ENCODE measurements around the gene CNTNAP5.
"Not testable (repeated sequence)": the region's sequence is repeated elsewhere in the genome, so short reads cannot be mapped to it uniquely, and the experiment has no call there.

CNTNAP5 gene

DNA sequence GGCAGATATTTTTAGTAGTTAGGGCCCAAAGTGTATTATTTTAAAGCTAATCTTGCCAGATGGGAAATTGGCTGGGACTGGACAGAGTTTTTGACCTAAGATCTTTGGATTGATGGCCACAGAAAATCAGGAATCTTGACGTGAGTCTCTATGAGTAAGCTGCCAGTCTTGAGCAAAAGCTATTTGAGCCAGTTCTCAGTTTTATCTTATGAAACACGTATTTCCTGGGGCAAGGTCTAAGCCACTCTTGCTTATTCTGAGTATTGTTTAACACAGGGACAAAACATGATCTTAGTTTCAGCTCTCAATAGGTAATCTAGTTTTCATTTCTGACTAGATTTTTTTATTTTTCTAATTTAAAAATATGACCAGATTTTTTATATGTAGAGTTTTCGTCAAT is 329.4 kb downstream of the CNTNAP5 start:
- no peak overlapping the region for H3K27ac ChIP-seq
- TF ChIP-seq, protein P1, sequence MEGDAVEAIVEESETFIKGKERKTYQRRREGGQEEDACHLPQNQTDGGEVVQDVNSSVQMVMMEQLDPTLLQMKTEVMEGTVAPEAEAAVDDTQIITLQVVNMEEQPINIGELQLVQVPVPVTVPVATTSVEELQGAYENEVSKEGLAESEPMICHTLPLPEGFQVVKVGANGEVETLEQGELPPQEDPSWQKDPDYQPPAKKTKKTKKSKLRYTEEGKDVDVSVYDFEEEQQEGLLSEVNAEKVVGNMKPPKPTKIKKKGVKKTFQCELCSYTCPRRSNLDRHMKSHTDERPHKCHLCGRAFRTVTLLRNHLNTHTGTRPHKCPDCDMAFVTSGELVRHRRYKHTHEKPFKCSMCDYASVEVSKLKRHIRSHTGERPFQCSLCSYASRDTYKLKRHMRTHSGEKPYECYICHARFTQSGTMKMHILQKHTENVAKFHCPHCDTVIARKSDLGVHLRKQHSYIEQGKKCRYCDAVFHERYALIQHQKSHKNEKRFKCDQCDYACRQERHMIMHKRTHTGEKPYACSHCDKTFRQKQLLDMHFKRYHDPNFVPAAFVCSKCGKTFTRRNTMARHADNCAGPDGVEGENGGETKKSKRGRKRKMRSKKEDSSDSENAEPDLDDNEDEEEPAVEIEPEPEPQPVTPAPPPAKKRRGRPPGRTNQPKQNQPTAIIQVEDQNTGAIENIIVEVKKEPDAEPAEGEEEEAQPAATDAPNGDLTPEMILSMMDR (IDR thresholded peaks at IDR 0.05): no peak
- TF ChIP-seq ZFX (IDR thresholded peaks at IDR 0.05; ENCODE audit: borderline replicate concordance): no peak

DNA sequence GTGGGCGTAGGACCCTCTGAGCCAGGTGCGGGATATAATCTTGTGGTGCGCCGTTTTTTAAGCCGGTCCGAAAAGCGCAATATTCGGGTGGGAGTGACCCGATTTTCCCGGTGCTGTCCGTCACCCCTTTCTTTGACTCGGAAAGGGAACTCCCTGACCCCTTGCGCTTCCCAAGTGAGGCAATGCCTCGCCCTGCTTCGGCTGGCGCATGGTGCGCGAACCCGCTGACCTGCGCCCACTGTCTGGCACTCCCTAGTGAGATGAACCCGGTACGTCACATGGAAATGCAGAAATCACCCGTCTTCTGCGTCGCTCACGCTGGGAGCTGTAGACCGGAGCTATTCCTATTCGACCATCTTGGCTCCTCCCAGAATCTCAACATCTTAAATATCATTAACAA is 336.9 kb downstream of the CNTNAP5 start:
- H3K27ac ChIP-seq: not testable (repeated sequence)

DNA sequence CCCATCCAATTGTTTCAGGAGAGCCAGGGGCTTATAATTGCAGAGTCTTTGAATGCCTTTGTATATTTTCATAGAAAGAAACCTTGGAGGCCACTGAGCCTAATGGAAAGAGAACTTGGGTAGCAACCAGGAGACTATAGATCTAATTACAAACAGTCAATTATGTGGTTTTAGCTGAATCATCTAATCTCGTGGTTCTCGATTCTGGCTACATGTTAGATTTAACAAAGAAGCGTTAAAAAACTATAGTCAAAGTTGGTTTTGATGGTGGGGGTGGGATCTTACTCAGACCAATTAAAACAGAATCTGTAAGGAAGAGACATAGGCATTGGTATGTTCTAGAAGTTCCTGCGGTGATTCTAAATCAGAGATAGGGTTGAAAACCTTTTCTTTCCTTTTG is 344.1 kb downstream of the CNTNAP5 start:
- no peak overlapping the region for H3K27ac ChIP-seq
- no peak for TF ChIP-seq ZFX (IDR thresholded peaks at IDR 0.05; ENCODE audit: borderline replicate concordance)
- TF ChIP-seq, protein P1 (IDR thresholded peaks at IDR 0.05): no peak

DNA sequence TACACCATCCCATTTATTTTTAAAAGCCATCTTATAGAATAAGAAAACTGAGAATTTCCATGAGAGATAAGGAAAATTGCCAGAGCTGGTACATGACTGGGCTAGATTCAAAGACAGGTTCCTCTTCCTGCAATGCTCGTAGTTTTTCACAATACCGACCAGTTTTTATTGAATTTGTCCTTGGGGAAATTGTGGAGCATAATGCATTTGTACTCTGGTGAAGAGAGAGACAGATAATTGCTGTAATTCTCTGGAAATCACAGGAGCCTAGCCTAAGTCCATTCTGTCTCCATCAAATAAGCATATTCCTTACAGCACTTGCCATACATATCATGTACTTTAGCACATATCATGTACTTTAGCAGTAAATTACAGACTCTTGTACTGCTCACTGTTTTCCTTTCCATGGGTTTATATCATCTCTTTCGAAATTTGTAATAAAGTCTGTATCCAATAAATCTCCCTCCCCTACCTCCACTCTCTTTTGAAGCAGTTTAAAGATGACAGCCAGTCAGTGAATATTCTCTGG is 355.2 kb downstream of the CNTNAP5 start:
- no peak overlapping the region for H3K27ac ChIP-seq
- TF ChIP-seq, protein P1 (IDR thresholded peaks at IDR 0.05): no peak
- no peak for TF ChIP-seq ZFX (IDR thresholded peaks at IDR 0.05; ENCODE audit: borderline replicate concordance)

DNA sequence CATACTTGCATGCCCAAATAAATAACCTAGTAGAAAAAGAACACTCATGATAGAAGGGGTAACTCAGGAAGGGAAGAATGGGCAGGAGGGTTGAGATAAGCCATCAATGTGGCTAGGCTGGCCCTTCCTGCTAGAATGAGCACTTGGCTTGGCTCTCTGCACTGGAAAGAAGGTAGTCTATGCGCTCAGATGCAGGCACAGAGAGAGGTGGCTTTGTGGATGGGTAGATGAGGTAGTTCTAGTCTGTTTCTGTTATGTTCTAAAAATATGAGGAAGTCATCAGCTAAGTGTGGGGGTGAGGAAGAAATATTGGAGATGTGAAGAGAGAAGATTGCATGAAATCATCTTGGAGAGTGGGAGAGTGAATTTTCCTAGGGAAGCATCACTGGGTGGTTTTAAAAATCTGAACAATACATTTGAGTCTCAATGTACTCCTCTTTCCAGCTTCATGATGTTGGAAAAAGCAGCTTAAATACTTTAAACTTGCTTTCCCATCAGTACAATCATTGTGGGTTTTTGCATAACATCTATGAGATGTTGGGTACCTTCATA is 357.1 kb downstream of the CNTNAP5 start:
- no peak overlapping the region for H3K27ac ChIP-seq
- TF ChIP-seq ZFX (IDR thresholded peaks at IDR 0.05; ENCODE audit: borderline replicate concordance): no peak
- TF ChIP-seq, protein P1 (IDR thresholded peaks at IDR 0.05): no peak

DNA sequence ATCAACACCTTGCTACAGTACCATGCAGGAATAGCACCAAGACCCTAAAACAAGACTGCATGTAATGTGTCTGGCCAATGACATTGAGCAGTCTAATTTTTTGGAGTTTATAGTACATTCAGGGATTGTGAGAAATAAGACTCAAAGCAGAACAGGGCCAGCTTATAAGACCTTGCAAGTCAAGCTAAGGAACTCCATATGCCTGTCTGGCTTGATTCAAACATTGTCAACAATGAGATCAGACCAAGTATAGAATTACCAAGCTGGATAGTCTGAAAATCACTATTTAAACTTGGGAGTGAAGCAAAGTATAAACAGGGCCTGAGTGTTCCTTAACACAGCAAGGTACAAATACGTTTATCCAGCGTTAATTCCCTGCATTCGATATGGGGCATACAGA is 370.9 kb downstream of the CNTNAP5 start:
- TF ChIP-seq, protein P1 (IDR thresholded peaks at IDR 0.05): no peak
- no peak for TF ChIP-seq ZFX (IDR thresholded peaks at IDR 0.05; ENCODE audit: borderline replicate concordance)
- H3K27ac ChIP-seq: no peak overlapping the region

DNA sequence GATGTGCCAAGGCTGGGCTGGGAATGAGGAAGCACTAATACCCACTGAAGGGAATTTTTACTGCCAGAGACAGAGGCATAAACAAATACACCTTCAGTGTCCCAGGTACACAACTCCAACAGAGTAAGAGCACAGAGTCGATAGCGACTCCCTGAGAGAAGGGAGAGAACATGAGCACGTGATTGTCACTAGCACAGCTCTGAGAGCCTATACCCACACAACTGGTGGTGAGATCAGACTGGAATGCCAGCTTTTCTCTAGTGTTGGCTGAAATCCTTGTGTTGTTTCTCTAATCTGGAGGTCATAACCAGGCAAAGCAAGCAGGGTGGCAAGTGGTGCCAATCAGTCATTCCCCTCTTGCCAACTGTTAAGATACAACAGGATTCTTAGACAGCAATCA is 377.2 kb downstream of the CNTNAP5 start:
- no peak for TF ChIP-seq ZFX (IDR thresholded peaks at IDR 0.05; ENCODE audit: borderline replicate concordance)
- TF ChIP-seq, protein P1 (IDR thresholded peaks at IDR 0.05): no peak
- H3K27ac ChIP-seq: no peak overlapping the region

DNA sequence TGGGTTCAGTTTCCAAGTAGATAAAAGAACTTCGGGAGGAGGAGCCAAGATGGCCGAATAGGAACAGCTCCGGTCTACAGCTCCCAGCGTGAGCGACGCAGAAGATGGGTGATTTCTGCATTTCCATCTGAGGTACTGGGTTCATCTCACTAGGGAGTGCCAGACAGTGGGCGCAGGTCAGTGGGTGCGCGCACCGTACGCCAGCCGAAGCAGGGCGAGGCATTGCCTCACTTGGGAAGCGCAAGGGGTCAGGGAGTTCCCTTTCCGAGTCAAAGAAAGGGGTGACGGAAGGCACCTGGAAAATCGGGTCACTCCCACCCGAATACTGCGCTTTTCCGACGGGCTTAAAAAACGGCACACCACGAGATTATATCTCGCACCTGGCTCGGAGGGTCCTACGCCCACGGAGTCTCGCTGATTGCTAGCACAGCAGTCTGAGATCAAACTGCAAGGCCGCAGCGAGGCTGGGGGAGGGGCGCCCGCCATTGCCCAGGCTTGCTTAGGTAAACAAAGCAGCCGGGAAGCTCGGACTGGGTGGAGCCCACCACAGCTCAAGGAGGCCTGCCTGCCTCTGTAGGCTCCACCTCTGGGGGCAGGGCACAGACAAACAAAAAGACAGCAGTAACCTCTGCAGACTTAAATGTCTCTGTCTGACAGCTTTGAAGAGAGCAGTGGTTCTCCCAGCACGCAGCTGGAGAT is 382.9 kb downstream of the CNTNAP5 start:
- H3K27ac ChIP-seq: not testable (repeated sequence)
